ENCODE measurements around the gene PPP2CA.

Gene PPP2CA

DNA sequence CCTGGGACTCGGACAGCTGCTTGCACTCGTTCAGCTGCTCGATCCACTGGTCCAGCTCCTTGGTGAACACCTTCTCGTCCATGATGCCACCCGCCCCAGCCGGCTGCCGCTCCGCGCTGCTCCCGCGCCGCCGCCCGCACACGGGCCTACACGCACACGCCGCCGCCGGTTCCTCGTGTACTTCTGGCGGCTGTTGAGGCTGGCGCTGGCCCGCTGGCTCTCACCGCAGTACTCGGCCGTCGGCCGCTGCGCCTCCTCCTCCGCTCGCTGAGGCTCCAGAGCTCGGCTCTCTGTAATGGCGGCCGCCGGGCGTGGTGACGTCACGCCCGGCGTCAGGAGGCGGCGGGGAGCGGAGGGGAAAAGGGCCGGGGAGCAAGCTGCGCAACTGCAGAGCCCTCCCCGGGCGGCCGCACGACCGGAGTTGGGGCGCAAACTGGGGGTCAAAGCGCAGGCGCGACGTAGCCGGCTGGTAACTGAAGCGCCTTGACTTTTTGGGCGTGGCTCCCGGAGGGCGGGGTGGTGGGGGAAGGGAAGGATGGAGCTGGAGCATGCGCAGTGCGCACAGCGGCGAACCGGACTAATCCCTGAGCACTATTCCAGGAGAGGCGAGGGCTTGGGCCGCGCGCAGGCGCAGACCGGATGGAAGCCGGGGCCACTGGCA, at the start of gene PPP2CA:
Gene PPP2CA, minus strand, starts transcription at position 294 of the 661 bp plus-strand sequence. Its CDS starts 212 bp downstream, at position 82.
- ChIA-PET POLR2A (interaction anchor here (0.6 to 3.1 kb wide), 6 partner anchors 9 to 144 kb away, joined by 3 to 15 read pairs (median 4); partner anchors contain the start of gene SKP1), CTCF (interaction anchor here (0.8 to 3.1 kb wide), 13 partner anchors 12 to 361 kb away, joined by 3 to 24 read pairs (median 4); no protein-coding TSS in a partner anchor)
- peak; percentile 97 for DNase-seq (ENCODE audit: extremely low spot score)
- TF ChIP-seq, protein P1, sequence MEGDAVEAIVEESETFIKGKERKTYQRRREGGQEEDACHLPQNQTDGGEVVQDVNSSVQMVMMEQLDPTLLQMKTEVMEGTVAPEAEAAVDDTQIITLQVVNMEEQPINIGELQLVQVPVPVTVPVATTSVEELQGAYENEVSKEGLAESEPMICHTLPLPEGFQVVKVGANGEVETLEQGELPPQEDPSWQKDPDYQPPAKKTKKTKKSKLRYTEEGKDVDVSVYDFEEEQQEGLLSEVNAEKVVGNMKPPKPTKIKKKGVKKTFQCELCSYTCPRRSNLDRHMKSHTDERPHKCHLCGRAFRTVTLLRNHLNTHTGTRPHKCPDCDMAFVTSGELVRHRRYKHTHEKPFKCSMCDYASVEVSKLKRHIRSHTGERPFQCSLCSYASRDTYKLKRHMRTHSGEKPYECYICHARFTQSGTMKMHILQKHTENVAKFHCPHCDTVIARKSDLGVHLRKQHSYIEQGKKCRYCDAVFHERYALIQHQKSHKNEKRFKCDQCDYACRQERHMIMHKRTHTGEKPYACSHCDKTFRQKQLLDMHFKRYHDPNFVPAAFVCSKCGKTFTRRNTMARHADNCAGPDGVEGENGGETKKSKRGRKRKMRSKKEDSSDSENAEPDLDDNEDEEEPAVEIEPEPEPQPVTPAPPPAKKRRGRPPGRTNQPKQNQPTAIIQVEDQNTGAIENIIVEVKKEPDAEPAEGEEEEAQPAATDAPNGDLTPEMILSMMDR (IDR thresholded peaks at IDR 0.05; ENCODE audit: control extremely low read depth, extremely low read depth, low read depth, missing control alignments) = no peak

DNA sequence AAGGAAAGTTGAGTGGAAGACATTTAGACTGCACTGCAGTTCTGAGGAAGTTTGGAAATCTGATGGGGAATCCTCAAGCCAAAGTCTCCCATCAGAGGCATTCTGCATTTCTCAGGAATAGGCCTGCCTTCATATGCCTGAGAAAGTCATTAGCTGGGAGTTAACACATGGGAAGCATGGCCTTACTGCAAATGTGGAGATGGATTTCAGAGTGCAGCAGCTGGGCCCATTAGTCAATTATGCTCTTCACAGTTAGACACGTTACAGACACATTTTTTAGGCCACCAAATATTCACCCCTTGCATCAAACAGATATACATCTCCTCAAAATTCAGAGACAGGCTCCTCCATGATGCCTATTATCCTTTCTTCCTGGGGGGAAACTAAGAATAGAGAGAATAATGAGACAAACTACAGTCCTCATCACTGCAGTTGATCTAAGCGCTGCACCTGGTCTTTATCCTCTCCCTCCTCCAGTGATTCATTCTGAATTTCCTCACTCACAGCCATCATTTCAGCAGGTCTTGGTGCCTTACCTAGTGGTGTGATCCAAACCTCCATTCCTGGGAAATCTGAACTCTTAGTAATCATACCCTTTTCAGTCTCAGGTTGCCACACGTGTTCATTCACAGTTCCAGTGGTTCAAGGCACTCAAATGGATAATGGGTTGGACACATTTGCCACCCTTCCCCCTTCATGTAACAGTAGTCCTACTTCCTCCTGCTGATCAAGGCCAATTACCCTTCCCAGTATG, 47.9 kb upstream of the PPP2CA start:
- no peak for DNase-seq (ENCODE audit: extremely low spot score)
- TF ChIP-seq, protein P1 (IDR thresholded peaks at IDR 0.05; ENCODE audit: control extremely low read depth, extremely low read depth, low read depth, missing control alignments) = no peak
- CTCF ChIA-PET = no interaction called here
- POLR2A ChIA-PET = no interaction called here

DNA sequence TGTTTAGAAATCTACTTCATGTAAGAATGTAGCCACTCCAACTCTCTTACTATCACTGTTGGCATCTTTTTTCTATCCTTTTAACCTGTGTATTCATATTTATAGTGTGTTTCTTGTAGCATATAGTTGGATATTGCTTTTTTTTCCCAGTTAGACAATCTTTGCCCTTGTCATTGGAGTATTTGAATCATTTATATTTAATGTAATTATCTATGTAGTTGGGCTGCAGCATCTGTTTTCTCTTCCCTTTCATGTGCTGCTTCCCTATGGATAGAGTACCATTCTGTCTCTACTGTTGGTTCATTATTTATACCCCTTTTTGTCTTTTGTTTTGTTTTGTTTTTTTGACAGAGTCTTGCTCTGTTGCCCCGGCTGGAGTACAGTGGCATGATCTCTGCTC, 45.2 kb upstream of the PPP2CA start:
- ChIA-PET CTCF (no interaction called here), POLR2A (no interaction called here)
- no peak for DNase-seq (ENCODE audit: extremely low spot score)
- TF ChIP-seq, protein P1 (IDR thresholded peaks at IDR 0.05; ENCODE audit: control extremely low read depth, extremely low read depth, low read depth, missing control alignments) = no peak

DNA sequence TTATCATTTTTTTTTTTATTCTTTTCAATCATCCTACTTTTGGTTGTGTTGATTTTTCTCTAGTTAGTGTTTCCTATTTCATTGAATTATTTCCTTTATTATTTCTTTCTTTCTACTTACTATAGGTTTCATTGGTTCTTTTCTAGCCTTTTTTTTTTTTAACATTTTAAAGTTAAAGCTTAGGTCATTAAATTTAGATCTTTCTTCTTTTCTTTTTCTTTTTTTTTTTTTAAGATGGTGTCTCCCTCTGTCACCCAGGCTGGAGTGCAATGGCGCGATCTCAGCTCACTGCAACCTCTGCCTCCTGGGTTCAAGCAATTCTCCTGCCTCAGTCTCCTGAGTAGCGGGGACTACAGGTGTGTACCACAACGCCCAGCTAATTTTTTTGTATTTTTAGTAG, 43.0 kb upstream of the PPP2CA start:
- TF ChIP-seq, protein P1 (IDR thresholded peaks at IDR 0.05; ENCODE audit: control extremely low read depth, extremely low read depth, low read depth, missing control alignments) = no peak
- CTCF ChIA-PET = interaction anchor here (1.2 to 1.8 kb wide), 3 partner anchors 11 to 81 kb away, joined by 3 to 5 read pairs (median 4); no protein-coding TSS in a partner anchor
- POLR2A ChIA-PET = no interaction called here
- DNase-seq (ENCODE audit: extremely low spot score) = no peak

DNA sequence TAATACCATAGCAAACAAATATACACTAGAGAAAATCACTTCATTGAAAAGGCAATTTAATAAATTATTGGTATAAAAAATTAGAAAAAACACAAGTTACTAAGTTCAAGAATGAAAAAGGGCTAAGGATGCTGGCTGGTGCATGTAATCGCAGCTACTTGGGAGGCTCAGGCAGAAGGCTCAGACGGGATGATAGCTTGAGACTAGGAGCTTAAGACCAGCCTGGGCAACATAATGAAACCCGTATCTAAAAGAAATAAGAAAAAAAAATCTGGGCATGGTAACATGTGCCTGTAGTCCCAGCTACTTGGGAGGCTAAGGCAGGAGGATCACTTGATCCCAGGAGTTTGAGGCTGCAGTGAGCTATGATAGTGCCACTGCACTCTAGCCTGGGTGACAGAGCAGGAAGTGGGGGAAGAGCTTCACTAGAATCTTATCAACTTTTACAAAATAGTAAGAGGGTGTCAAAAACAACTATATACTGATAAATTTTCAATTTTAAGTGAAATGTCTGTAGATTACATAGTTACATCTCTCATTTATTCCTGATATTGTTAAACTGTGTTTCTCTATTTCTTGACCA, 42.2 kb upstream of the PPP2CA start:
- TF ChIP-seq, protein P1 (IDR thresholded peaks at IDR 0.05; ENCODE audit: control extremely low read depth, extremely low read depth, low read depth, missing control alignments) = no peak
- ChIA-PET POLR2A (no interaction called here), CTCF (interaction anchor here (1.2 to 1.6 kb wide), 3 partner anchors 10 to 19 kb away, joined by 3 to 5 read pairs (median 4); no protein-coding TSS in a partner anchor)
- no peak for DNase-seq (ENCODE audit: extremely low spot score)

DNA sequence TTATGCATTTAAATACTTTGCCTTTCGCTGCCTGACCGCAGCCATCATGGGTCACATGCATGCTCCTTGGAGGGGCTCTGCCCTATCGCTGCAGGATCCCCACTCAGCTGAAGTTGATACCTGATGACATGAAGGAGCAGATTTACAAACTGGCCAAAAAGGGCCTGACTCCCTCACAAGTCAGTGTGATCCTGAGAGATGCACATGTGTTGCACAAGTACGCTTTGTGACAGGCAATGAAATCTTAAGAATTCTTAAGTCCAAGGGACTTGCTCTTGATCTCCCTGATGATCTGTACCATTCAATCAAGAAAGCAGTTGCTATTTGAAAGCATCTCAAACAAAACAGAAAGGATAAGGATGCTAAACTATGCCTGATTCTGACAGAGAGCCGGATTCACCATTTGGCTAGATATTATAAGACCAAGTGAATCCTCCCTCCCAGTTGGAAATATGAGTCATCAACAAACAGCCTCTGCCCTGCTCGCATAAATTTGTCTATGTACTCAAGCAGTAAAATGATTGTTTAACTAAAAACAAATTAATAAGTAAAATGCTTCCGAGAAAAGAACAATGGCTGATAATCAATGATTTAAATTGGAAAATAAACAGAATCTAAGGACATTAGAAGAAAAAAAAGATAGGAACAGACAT, 41.6 kb upstream of the PPP2CA start:
- ChIA-PET CTCF (interaction anchor here (1.0 to 1.6 kb wide), 4 partner anchors 10 to 228 kb away, joined by 3 to 5 read pairs (median 4); no protein-coding TSS in a partner anchor), POLR2A (no interaction called here)
- TF ChIP-seq, protein P1 (IDR thresholded peaks at IDR 0.05; ENCODE audit: control extremely low read depth, extremely low read depth, low read depth, missing control alignments) = no peak
- no peak for DNase-seq (ENCODE audit: extremely low spot score)
